ENCODE measurements around the gene FMN2.

FMN2 gene

GRCh38 chr1:240350910-240351331, 259.2 kb downstream of the FMN2 start:
- DNase-seq (ENCODE audit: low read depth in 1 of 2, low spot score in 1 of 2): no peak
- H3K27me3 ChIP-seq (ENCODE audit: insufficient read depth, poor library complexity, severe bottlenecking): no peaks in the 10 kb centered on the region
- H3K4me3 ChIP-seq (replicated peaks; ENCODE audit: insufficient read depth, low read length): no peak overlapping the region
- no peak for TF ChIP-seq SPI1 (IDR thresholded peaks at IDR 0.05; ENCODE audit: borderline replicate concordance, low read depth)
- TF ChIP-seq, protein P1, sequence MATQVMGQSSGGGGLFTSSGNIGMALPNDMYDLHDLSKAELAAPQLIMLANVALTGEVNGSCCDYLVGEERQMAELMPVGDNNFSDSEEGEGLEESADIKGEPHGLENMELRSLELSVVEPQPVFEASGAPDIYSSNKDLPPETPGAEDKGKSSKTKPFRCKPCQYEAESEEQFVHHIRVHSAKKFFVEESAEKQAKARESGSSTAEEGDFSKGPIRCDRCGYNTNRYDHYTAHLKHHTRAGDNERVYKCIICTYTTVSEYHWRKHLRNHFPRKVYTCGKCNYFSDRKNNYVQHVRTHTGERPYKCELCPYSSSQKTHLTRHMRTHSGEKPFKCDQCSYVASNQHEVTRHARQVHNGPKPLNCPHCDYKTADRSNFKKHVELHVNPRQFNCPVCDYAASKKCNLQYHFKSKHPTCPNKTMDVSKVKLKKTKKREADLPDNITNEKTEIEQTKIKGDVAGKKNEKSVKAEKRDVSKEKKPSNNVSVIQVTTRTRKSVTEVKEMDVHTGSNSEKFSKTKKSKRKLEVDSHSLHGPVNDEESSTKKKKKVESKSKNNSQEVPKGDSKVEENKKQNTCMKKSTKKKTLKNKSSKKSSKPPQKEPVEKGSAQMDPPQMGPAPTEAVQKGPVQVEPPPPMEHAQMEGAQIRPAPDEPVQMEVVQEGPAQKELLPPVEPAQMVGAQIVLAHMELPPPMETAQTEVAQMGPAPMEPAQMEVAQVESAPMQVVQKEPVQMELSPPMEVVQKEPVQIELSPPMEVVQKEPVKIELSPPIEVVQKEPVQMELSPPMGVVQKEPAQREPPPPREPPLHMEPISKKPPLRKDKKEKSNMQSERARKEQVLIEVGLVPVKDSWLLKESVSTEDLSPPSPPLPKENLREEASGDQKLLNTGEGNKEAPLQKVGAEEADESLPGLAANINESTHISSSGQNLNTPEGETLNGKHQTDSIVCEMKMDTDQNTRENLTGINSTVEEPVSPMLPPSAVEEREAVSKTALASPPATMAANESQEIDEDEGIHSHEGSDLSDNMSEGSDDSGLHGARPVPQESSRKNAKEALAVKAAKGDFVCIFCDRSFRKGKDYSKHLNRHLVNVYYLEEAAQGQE (IDR thresholded peaks at IDR 0.05; ENCODE audit: insufficient replicate concordance, low read depth): no peak
- TF ChIP-seq POLR2AphosphoS5 (IDR thresholded peaks at IDR 0.05; ENCODE audit: low read depth): no peak
- TF ChIP-seq GABPA (IDR thresholded peaks at IDR 0.05; ENCODE audit: low read depth): no peak
- TF ChIP-seq CTCF (IDR thresholded peaks at IDR 0.05; ENCODE audit: insufficient read depth, low read length): no peak
- H3K27ac ChIP-seq (replicated peaks): no peak overlapping the region

GRCh38 chr1:240351690-240352089, 260.0 kb downstream of the FMN2 start:
- no peak for DNase-seq (ENCODE audit: low read depth in 1 of 2, low spot score in 1 of 2)
- Histone ChIP-seq H3K27me3 (ENCODE audit: insufficient read depth, poor library complexity, severe bottlenecking) (no peaks in the 10 kb centered on the region), H3K4me3 (replicated peaks; ENCODE audit: insufficient read depth, low read length) (no peak overlapping the region), H3K27ac (replicated peaks) (no peak overlapping the region)
- TF ChIP-seq GABPA (IDR thresholded peaks at IDR 0.05; ENCODE audit: low read depth) (no peak), POLR2AphosphoS5 (IDR thresholded peaks at IDR 0.05; ENCODE audit: low read depth) (no peak), SPI1 (IDR thresholded peaks at IDR 0.05; ENCODE audit: borderline replicate concordance, low read depth) (no peak), CTCF (IDR thresholded peaks at IDR 0.05; ENCODE audit: insufficient read depth, low read length) (no peak)
- TF ChIP-seq, protein P1 (IDR thresholded peaks at IDR 0.05; ENCODE audit: insufficient replicate concordance, low read depth): no peak

DNA sequence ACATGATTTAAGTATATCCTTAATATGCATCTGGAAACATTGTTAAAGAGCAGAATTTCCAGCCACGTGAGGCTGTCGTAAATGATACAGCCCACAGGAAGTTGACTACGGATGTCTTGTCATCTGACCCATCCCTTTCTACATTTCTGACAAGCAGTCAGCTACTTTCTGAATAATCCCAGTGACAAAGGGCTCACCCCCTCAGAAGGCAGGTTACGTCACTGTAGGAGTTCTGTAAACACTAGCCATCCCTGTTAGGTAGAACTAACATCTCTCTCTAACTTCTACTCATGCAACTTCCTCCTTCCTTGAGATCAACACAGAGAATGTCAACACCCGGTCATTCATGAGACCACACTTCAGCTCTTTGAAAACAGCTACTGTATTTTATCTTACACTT, 261.1 kb downstream of the FMN2 start:
- Histone ChIP-seq H3K4me3 (replicated peaks; ENCODE audit: insufficient read depth, low read length) (no peak overlapping the region), H3K27ac (replicated peaks) (no peak overlapping the region), H3K27me3 (ENCODE audit: insufficient read depth, poor library complexity, severe bottlenecking) (no peaks in the 10 kb centered on the region)
- DNase-seq (ENCODE audit: low read depth in 1 of 2, low spot score in 1 of 2): no peak
- TF ChIP-seq SPI1 (IDR thresholded peaks at IDR 0.05; ENCODE audit: borderline replicate concordance, low read depth) (no peak), POLR2AphosphoS5 (IDR thresholded peaks at IDR 0.05; ENCODE audit: low read depth) (no peak), CTCF (IDR thresholded peaks at IDR 0.05; ENCODE audit: insufficient read depth, low read length) (no peak), GABPA (IDR thresholded peaks at IDR 0.05; ENCODE audit: low read depth) (no peak)
- TF ChIP-seq, protein P1 (IDR thresholded peaks at IDR 0.05; ENCODE audit: insufficient replicate concordance, low read depth): no peak
